ENCODE results near the gene SCML1.
"Not testable (repeated sequence)": the region's sequence is repeated elsewhere in the genome, so short reads cannot be mapped to it uniquely, and the experiment has no call there.

SCML1 gene

DNA sequence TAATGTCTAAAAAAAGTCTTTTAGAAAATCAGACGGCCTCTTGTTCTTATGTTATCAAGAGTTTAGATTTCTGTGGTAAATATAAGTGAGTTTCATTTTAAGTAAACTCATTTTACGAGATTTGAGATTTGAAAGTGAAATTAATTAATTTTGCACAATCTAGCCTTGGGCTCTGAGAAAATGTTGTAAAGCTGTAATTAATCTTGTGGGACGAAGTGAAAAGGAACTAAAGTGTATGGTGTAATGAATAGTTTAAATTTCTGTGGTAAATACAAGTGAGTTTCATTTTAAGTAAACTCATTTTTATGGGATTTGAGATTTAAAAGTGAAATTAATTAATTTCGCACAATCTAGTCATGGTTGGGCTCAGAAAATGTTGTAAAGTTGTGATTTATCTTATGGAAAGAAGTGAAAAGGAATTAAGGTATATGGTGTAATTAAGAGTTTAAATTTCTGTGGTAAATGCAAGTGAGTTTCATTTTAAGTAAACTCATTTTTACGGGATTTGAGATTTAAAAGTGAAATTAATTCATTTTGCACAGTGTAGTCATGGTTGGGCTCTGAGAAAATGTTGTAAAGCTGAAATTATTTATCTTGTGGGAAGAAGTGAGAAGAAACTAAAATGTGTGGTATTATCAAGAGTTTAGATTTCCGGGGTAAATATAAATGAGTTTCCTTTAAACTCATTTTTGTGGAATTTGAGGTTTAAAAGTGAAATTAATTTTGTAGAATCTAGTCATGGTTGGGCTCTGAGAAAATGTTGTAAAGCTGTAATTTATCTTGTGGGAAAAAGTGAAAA, 1.6 kb downstream of the SCML1 start:
- DNase-seq (ENCODE audit: low spot score), result peak; percentile 1

DNA sequence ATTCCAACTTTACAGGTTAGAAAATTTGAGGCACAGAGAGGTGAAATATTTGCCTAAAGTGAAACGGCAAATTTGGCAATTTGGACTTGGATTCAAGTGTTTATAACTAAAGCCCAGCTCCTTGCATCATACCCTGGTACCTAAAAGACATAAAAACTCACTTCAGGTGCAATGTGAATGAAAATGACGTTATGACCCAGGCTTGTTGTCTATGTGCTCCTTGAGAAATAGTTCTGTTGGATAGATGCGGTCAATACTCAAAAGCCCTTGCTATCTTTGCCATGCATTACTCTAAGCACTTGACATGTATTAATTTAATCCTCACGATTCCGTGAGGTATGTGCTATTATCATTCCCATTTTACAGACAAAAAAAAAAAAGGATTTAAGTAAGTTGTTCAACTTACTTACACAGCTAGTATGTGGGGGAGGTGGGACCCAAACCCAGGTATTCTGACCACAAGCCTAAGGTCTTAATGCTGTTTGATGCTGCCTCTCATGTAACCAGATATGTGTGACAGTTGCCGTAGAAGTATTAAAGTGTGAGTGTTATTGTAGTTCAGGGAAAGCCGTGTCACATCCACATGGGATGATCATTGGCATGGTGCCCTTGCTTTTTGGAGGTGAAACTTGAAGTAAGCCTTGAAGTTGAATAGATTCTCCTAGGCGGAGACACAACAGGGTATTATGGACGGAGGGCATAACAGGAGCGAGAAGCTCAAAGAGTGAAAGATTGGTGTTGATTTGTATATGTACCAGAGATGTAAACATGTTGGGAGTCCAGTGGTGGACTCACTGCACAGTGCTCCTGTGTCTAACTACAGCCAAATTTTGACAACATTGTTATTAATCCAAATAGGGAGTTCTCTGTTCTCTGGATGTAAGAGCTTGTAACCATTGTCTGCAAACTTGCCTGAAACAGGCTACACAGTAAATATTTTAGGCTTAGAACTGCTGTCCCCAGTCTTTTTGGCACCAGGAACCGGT, 3.1 kb downstream of the SCML1 start:
- no peak for DNase-seq (ENCODE audit: low spot score)

DNA sequence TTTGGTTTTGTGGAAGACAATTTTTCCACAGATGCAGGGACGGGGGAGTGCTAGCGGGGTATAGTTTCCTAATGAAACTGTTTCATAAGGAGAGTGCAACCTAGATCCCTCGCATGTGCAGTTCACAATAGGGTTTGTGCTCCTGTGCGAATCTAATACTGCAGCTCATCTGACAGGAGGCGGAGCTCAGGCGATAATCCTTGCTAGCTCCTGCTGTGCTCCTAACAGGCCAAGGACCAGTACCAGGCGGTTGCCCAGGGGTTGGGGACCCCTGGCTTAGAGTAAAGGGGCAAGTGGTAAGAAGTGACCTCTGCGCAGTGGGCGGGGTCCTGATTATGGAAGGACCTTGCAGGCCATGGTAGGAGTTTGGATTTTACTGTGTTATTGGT, 3.8 kb downstream of the SCML1 start:
- no peak for DNase-seq (ENCODE audit: low spot score)

DNA sequence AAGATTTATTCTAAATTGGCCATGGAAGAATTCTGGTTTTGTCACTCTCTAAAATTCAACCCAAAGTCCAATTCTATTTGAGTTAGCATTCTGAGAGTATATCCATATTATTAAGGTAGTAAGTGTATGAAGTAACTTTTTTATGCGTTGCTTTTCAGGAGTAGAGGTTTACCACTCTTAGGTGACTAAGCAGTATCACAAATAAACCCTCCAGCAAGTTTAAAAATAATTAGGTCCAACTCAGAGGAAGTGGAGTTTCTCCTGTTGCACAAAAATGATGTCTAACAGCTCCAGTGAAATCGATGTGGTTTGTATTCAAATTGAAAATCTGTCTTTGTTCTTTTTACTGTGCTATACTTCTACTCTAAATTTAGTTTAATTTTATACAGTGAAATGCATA, 6.6 kb downstream of the SCML1 start:
- no peak for DNase-seq (ENCODE audit: low spot score)

DNA sequence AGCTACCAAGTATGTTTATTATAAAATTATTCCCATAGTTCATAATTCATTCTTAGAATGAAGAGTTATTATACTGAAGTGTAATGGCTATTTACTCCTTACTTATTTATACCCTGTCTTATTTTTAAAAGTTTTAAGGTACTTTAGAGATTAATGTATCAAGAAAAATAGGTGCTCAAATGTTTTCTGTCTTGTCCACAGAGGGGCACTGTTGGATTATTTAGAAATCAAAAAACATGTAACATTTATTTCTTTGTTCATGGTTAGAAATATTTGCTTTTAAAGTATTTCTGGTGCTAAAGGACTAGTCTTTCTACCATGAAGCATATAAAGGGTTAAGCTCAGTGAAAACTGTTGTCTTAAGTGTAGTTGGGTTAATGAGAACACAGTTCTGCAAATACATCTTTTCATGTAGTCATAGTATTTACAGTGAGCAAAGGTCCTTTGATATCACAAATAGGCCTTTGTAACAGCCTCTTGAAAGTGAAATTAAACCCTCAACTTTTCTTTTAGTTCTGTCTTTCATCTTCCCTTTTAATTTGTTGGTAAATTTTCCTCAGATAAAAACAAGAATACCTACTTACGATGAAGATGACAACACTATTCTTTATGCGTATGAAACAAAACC, 7.7 kb downstream of the SCML1 start:
- peak; percentile 4 for DNase-seq (ENCODE audit: low spot score)

DNA sequence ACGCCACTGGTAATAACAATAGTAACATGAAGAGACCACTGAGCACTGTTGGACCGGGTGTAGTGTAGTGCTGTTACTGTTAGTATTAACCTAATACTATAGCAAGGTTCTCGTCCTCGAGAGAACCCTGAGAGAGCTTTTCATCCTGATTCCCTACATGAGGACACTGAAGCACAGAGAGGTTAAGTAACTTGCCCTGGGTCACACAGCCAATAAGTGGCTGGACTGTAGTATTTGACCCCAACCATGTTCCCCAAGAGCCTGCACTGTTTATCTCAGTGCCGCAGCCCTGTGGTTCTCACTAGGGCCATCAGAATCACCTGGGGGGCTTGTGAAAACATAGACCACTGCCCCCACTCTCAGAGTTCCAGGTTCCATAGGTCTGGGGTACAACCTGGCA, 10.4 kb downstream of the SCML1 start:
- no peak for DNase-seq (ENCODE audit: low spot score)

DNA sequence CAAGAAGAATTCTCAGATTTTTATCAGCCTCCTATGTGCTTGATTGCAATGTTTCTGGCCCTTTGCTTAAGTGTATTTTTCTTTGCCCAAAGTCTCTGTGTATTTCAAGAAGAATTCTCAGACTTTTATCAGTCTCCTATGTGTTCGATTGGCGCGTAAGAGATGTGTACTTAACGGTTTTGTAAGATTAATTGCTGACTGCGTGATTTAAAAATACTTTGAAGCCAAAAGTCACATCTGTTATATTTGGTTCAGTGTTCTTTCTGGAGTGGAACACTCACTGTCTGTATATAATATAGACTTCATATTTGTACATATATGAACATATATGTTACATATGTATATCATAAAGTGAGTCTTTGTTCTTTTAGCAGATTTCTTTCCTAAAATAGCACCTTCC, 11.4 kb downstream of the SCML1 start:
- DNase-seq (ENCODE audit: low spot score), result no peak

DNA sequence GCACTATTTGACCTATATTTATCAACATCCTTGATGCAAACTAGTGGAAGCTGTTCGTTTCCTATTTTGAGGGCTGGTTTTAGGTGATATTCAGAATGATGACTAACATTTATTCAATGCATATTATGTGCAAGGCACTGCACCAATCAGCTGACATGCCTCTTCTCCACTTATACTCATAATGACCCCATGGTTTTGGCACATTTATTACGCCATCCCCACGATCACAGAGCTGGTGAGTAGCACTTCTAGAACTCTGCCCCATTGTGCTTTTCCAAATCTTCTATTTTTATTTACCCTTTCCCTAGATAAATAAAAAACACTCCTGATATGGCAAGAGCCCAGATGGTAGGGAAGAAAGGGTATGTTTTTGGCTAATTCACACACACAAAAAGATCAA, 13.1 kb downstream of the SCML1 start:
- DNase-seq (ENCODE audit: low spot score), result no peak

DNA sequence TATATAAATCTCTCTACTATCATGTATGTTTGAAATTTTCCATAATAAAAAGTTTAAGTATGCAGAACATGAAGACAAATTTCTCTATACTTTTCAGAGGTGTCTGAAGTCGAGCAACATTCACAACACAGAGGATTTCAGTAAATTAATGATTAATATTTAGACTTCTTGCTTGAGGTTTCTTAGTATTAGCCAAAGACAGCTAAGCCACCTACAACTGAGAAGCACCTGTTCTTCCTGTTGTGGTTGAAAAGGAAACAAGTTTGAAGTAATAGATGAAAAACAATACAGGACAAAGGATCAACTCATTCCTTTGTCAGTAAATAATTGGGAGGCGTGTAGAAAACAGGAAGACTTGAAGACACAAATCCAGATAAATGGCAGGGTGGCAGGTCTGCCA, 21.1 kb downstream of the SCML1 start:
- DNase-seq (ENCODE audit: low spot score), result no peak

DNA sequence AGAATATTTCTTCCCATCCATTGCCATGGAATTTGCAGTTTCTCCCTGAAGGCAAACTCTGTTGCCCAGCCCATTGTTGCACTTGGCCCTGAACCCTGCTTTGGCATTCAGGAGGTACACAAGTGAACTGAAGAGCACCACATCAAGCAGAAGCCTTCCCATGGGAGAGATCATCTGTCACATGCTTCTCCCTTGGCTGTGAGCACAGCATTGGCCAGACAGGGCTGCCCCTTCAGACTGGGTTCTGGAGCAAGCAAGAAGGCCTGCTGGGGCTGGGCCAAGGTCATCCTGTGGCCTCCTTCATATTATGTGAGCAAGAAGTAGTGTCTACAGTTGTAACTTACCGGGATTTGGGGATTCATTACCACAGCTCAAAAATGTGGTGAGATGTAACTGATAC, 22.7 kb downstream of the SCML1 start:
- no peak for DNase-seq (ENCODE audit: low spot score)

DNA sequence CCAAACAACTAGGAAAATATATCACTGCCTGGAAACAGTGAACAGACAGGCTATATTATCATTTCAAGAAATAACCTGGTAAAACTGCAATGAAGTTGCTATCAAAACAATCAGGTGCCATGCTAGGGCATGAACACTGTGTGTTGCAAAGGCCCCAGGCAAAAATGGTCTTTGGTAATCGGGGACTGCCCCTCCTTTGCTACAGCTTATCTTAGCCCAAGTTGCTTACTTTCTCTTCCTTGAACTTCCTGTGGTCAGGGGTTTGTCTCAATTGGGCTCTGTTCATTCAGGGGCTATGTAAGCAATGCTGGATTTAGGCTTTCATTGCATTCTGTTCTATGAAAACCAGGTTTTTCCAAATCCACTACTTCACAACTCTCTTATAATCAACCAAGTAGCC, 30.4 kb downstream of the SCML1 start:
- no peak for DNase-seq (ENCODE audit: low spot score)

DNA sequence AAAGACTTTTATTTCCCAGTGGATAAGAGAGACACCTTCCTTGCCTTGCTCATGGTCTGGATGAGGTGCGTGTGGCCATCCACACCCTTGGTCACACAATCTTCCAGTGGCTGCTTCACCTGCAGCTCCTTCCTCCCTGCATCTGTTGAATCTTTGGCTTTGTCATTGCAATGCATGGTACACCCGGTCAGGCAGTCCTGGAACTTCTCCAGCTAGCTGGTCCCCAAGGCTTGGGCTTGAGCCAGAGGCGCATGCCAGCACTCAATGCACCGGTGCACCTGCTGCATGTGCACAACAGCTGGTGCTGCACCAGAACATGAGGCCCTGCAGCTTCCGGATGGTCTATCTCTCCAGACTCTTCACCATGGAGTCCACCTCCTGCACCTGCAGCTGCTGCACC, 31.7 kb downstream of the SCML1 start:
- DNase-seq (ENCODE audit: low spot score), result no peak

DNA sequence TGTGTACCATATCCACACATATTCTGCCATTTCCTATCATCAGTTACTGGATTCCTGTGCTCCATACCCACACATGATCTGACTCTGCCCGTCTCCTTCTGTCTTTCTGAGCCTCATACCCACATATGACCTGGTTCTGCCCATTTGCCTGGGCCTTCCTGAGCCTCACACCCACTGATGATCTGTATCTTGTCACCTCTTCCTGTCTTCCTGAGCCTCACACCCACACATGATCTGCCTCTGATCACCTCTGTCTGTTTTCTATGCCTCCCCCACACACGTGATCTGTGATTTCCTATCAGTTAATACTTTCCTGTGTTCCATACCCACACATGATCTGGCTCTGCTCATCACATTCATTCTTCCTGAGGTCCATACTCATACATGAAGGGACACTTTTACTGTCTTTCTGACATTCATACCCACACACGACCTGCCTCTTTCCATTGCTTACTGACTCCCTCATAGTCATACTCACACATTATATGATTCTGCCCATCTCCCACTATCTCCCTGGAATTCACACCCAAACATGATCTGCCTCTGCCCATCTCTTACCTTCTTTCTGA, 32.5 kb downstream of the SCML1 start:
- DNase-seq (ENCODE audit: low spot score), result no peak

DNA sequence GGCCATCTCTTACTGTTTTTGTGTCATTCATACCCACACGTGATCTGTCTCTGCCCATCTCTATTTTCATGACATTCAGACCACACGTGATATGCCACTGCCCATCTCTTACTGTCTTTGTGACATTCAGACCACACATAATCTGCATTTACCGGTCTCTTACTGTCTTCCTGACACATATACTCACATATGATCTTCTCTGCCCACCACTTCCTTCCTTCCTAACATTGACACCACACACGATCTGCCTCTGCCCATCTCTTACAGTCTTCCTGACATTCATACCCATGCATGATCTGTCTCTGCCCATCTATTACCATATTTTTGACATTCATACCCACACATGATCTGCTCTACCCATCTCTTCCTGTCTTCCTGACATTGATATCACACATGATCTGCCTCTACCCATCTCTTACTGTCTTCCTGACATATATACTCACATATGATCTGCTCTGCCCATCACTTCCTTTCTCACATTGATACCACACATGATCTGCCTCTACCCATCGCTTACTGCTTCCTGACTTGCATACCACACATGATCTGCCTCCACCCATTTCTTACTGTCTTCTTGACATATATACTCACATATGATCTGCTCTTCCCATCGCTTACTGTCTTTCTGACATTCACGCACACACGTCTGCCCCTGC, 36.1 kb downstream of the SCML1 start:
- DNase-seq (ENCODE audit: low spot score), result no peak

DNA sequence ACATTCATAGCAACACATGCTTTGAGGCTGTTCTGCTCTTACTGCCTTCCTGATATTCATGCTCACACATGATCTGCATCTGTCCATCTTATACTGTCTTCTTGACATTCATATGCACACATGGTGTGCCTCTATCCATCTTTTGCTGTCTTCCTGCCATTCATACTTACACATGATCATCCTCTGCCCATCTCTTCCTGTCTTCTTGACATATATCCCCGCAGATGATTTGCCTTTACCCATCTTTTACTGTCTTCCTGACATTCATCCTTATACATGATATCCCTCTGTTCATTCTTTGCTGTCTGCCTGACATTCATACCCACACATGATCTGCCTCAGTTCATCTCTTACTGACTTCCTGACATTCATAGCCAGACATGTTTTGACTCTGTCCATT, 36.8 kb downstream of the SCML1 start:
- DNase-seq (ENCODE audit: low spot score), result no peak

DNA sequence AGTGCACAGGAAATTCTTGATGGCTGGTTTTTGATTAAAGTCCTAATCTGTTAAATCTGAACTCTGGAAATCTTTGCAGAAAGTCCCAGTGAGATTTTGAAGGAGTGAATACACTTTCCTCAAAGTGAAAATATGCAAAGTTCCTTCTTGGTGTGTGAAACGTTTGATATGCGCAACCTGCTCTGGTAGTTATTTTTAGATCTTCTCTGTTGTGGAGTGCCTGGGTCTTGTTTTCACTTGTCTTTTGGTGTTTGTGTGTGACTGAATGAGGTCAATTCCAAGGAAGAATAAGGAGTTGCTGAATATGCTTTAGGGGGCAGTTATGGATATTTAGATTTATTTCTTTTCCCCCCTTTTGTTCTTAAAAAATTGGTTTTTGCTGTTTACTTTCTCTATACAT, 41.7 kb downstream of the SCML1 start:
- no peak for DNase-seq (ENCODE audit: low spot score)

DNA sequence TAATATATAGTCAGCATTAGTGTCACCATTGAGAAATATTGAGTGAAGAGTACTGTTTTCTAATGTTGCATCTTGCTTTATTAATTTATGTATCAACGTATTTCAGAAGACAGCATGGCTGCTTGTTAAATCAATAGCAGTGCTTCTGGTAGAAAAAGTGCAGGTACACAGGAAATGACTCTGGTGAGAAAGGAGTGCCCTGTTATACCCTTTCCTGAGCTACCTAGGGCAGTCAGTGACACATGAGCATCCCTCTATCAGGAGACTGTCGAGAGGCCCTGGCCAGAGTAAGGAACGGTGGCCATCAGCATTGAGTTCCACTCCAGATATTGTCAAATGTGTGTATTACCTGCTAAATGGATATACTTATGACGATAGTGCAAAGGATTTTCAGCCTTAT, 42.1 kb downstream of the SCML1 start:
- peak; percentile 0 for DNase-seq (ENCODE audit: low spot score)

DNA sequence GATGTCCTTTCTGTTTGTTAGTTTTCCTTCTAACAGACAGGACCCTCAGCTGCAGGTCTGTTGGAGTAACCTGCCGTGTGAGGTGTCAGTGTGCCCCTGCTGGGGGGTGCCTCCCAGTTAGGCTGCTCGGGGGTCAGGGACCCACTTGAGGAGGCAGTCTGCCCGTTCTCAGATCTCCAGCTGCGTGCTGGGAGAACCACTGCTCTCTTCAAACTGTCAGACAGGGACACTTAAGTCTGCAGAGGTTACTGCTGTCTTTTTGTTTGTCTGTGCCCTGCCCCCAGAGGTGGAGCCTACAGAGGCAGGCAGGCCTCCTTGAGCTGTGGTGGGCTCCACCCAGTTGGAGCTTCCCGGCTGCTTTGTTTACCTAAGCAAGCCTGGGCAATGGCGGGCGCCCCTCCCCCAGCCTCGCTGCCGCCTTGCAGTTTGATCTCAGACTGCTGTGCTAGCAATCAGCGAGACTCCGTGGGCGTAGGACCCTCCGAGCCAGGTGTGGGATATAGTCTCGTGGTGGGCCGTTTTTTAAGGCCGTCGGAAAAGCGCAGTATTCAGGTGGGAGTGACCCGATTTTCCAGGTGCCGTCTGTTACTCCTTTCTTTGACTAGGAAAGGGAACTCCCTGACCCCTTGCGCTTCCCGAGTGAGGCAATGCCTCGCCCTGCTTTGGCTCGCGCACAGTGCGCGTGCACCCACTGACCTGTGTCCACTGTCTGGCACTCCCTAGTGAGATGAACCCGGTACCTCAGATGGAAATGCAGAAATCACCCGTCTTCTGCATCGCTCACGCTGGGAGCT, 49.5 kb downstream of the SCML1 start:
- DNase-seq (ENCODE audit: low spot score), result not testable (repeated sequence)

DNA sequence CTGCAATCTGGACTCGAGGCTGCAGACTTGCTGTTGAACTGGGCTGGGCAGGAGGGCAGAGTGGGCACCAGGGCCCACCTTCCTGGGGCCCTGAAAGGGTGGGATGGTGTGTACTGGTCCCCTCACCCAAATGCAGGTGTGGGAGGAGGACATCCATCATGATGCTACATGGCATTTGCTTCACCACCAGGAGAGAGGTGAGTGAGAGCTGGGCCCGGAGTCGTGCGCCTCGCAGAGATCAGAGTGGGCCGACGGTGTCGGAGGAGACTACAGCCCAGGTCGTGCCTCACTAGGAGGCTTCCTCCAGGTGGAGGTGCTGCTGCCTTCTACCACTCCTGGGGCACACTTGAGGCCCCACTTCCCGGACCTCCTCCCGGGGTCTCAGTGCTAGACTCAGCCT, 50.3 kb downstream of the SCML1 start:
- DNase-seq (ENCODE audit: low spot score), result no peak

DNA sequence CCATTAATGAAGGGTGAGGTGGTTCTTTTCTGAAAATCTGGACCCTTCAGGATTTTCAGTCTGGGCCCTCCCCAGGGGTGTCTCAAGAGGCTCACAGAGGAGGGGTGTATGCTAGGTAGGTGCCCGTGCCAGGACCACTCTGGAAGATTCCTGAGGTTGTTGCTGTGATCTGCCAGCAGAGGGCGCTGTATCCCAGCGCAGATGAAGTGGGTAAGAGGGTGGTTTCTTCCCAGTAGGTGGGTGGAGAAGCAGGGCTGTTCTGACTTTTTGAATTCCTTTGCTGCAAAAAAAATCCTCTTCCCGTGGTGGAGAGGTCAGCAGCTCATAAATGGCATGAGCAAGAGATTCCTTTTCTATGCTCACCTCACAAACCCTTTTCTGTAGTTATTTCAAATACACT, 51.1 kb downstream of the SCML1 start:
- peak; percentile 24 for DNase-seq (ENCODE audit: low spot score)

DNA sequence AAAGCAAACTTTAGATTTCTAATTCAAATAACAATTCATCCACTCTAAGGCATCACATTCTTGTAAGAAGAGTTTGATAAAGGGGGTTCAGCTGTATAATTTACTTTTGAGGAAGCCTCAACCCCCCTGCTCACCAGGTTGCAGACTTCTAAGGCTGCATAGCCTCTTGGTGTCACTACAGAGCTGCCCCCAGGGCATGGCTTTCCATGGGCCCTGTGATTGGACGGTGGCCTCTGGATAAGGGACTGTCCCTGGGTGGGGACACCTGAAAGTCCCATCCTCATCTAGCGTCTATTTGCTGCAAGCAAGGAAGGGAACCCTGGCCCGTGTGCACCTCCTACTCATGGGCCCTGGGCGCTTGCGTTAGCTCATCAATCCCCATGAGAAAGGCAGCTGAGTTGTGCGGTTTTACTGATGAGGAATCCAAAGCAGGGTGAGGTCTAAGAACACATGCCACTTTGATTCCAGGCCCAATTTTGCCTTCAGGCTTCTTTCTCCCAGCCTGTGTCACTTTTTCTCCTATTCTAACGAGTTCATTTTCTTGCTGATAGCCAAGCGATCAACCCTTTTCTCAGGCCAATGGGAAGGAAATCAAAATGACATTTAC, 51.8 kb downstream of the SCML1 start:
- DNase-seq (ENCODE audit: low spot score), result no peak

All from CD4-positive, alpha-beta T cell treated with Interleukin-2 at 100 ng/mL for 4 hours (primary cell).